ENCODE results near the gene HNRNPL. TPM values are rescaled to one million over a fixed set of nuclear protein-coding genes. Genes with fewer than 3 reads are reported as not detected.

Gene HNRNPL
- total and polyA plus RNA-seq, 10 of the 15 experiments (the other 5 are each of a cell fraction or from before 2014, with no cell fraction given) = 32.5 to 512 (median 306) TPM

- TF ChIP-seq MYC (IDR thresholded peaks at IDR 0.05; ENCODE audit: insufficient read depth, insufficient read length, insufficient replicate concordance, low read length, severe bottlenecking) = peak; percentile 74
- TF ChIP-seq IKZF2 (IDR thresholded peaks at IDR 0.05) = no peak
- peak; percentile 97 for TF ChIP-seq CHD2 (IDR thresholded peaks at IDR 0.05; ENCODE audit: borderline replicate concordance, low read depth, low read length)
- peak; percentile 28 to 42 (median 33); a peak in 4 of 6 replicates for TF ChIP-seq CTCF (IDR thresholded peaks at IDR 0.05 in 2 of 3, conservative IDR thresholded peaks at IDR 0.05 in 1 of 3; ENCODE audit: control insufficient read depth in 2 of 3, extremely low read depth in 1 of 3, insufficient read depth in 1 of 3, low read depth in 3 of 3, low read length in 3 of 3)
- TF ChIP-seq DPF2 (IDR thresholded peaks at IDR 0.05) = peak; percentile 100
- TF ChIP-seq GATAD2B (conservative IDR thresholded peaks at IDR 0.05; ENCODE audit: low read depth) = no peak
- TF ChIP-seq ASH2L (IDR thresholded peaks at IDR 0.05; ENCODE audit: borderline replicate concordance, low read depth) = no peak
- TF ChIP-seq SMARCA5 (IDR thresholded peaks at IDR 0.05) = no peak
- peak; percentile 91 for TF ChIP-seq SKIL (IDR thresholded peaks at IDR 0.05; ENCODE audit: low read depth, poor library complexity, severe bottlenecking)
- TF ChIP-seq SMC3 (IDR thresholded peaks at IDR 0.05; ENCODE audit: borderline replicate concordance, low read length) = no peak
- TF ChIP-seq SREBF1 (IDR thresholded peaks at IDR 0.05; ENCODE audit: low read length) = no peak; the same call in 1 of the 2 replicates
- peak; percentile 67 for TF ChIP-seq NR2C1 (IDR thresholded peaks at IDR 0.05)
- TF ChIP-seq POU2F2 (IDR thresholded peaks at IDR 0.05; ENCODE audit: borderline replicate concordance, low read depth, low read length) = peak; percentile 75; the same call in 1 of the 3 replicates
- TF ChIP-seq FOS (IDR thresholded peaks at IDR 0.05; ENCODE audit: borderline replicate concordance, extremely low read depth, insufficient read length) = peak; percentile 81
- TF ChIP-seq PKNOX1 (IDR thresholded peaks at IDR 0.05) = peak; percentile 100
- TF ChIP-seq CEBPB (IDR thresholded peaks at IDR 0.05; ENCODE audit: borderline replicate concordance in 1 of 2, low read depth in 2 of 2, low read length in 2 of 2) = no peak
- 0 out of 2 replicates have a peak, but pooled peaks have one; percentile 10 for TF ChIP-seq RB1 (IDR thresholded peaks at IDR 0.05; ENCODE audit: borderline replicate concordance)
- peak; percentile 80 for TF ChIP-seq TAF1 (IDR thresholded peaks at IDR 0.05; ENCODE audit: borderline replicate concordance, low read depth, low read length)
- no peak for TF ChIP-seq ATF3 (IDR thresholded peaks at IDR 0.05; ENCODE audit: borderline replicate concordance, extremely low read depth, low read depth, low read length)
- TF ChIP-seq YY1 (IDR thresholded peaks at IDR 0.05; ENCODE audit: low read depth, low read length) = peak; percentile 93
Measured at GRCh38 chr19:38849860-38850435, at the start of gene HNRNPL (continued).
